Renal cortical epithelial cell (primary cell): ENCODE measurements around the gene AMPD1. TPM values are rescaled to one million over a fixed set of nuclear protein-coding genes. Genes with fewer than 3 reads are reported as not detected.

Experiments
- DNase-seq: peaks from one replicate; pipeline ENCODE4 v3.0.0-alpha.2; 2011; ENCODE audit warnings: low read depth
- total RNA-seq: library from RNA; depleted of rRNA; stranded (reverse); fragments of >200 nt; gene quantifications from 2 replicates; pipeline ENCODE4 v1.2.3, GENCODE V29; 2014

AMPD1 gene
- total RNA-seq, 1 donor from 2014 or later: not detected

DNA sequence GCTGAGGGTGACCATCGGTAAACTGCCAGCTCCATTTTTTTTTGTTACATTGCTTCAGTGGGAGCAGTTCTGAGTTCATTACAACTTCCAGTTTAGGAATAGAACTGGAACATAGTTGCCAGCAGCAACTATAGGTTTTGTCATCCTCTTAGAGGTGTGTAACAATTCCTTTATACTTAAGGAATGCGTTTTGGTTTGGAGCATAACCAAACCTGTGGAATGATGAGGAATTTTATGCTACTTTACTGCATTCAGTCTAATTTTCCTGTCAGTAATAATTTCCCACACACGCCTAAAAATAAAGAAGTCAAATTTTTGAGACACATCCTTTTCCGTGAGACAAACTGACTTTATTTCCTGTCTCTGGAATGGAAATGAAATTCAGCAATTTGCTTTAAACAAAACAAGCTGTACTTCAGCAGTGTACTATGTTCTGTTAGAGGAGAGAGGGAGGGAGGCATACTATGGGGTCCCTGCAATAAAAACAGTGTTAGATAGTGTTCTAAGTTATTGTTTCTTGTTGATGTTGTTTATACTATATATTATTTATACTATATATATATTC, 4.8 kb upstream of the AMPD1 start:
- DNase-seq: no peak

DNA sequence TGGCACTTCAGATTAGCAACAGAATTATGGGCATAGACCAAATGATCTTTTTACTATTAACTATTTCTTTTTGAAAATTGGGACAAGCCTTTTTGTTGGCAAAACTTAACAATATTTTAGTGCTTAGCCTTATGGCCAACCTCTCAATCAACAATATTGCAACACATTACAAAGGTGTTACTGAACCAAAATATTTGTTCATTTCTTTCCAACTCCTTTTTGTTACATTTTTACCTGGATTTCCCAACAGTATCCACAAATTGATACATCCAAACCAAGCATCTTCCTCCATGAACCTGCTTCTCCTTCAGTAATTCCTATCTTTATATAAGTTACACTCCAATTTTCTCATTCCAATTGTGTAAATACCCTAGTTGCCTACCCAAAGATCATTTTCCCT, 1.5 kb upstream of the AMPD1 start:
- DNase-seq: no peak

DNA sequence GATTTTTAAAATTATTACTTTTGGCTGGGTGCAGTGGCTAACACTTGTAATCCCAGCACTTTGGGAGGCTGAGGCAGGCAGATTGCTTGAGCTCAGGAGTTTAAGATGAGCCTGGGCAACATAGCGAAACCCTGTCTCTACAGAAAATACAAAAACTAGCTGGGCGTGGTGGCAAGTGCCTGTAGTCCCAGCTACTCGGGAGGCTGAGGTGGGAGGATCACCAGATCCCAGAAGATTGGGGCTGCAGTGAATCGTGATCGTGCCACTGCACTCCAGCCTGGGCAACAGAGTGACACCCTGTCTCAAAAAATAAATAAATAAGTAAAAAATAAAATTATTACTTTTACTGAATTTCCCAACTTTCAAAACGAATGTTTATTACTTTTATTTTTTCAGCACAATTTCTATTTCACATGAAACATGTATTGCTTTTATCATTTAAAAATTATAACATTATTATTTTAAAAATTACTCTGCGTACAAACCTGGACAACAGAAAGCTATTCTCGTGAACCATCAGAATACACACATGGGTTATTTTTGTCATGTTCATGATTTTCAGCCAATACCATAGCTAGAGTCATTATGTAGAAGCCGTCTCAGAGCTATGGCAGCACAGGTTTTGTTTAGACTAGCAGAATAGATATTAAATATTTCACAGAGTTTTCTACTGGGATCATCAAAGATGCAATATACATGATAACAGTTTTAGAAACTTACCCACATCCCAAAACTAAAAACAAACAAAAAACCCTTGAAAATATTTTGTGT, 621 bp downstream of the AMPD1 start:
- DNase-seq: no peak

DNA sequence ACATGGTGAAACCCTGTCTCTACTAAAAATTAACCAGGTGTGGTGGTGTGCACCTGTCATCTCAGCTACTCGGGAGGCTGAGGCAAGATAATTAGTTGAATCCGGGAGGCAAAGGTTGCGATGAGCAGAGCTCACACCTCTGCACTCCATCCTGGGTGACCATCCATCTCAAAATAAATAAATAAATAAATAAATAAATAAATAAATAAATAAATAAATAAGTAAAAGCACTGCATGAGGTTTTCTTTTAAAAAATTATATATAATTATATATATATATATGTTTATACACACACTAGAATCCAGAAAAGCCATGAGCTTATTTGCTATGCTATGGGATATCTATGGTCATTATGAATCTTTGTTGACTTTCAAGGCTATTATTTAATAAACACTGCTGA, 2.4 kb downstream of the AMPD1 start:
- DNase-seq: no peak

DNA sequence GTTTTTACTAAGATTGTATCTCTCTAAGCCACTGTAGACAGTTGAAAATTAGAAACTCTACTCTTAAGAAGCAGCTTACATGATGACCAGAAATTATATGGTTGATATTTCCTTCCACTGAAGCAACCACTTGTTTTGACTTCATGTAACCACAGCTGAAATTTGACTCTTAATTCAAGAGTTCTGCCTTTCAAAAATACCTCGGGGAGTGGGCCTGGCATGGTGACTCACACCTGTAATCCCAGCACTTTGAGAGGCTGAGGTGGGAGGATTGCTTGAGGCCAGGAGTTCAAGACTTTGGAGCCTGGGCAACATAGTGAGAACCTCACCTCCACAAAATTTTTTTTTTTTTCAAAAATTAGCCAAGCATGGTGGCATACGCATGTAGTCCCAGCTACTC, 4.3 kb downstream of the AMPD1 start:
- DNase-seq: peak; percentile 6

DNA sequence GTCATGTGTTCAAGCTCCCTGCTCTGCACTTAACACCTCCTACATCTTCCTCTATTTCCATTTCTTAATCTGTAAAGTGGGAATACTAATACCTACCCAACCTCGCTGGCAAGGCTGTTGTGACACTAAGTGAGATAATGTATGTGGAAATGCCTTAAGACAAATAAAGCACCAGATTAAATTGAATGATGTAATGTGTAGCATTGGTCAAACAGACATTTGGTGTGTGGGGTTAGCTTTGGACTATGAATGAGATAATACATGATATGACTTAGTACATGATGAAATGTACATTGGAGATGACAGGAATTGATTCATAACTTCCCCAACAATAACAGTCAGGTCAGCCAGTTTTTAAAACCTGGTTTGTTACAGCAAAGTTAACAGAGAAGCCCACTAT, 5.2 kb downstream of the AMPD1 start:
- no peak for DNase-seq

DNA sequence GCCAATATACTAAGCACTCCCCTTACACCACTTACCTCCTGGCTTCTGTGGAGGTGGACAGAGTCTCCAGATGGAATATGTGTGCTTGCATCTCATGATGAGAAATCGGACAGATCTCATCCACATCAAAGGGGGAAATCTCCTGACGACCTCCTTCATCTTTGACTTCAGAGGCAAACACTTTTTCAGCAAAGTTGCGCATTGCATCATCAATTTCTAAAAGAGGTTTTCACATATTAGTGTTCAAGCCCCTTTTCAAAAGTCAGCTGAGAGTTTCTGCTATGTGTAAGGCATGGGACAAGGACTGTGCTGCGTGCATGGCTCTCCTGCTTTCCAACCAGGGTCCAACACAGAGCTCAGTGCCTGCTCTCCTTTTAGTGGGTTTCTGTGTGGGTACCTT, 6.8 kb downstream of the AMPD1 start:
- no peak for DNase-seq

DNA sequence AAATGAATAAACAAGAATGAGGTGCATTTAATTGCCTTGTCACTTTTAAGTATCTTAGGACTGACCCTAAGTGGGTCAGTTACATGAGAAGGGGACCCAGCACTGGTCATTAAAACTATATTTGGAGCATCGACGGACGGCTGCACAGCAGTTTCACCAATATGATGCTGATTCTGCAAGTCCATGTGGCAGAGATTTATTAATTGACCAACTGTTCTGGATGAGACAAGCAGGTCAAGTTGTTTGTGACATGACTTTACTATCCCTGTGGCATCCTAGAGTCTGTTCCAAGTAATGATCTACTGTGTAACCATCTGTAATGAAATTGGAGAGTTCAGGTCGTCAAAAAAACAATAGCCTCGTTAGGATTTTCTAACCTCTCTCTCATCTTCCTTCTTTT, 9.5 kb downstream of the AMPD1 start:
- no peak for DNase-seq

DNA sequence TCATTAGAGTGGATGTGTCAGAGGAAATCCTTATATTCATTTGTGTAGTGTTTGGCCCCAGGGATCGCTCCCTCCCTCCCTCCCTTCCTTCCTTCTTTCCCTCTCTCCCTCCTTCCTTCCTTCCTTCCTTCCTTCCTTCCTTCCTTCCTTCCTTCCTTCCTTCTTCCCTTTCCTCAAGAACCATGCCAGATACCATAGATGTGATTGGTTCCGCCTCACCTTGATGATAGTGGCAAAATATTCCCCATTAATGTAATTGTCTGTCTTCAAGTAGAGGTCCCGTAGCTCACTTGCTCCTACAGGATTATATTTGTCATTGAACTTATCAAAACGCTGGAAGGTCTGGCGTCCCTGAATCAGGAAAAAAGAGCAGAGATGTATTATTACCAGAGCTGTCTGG, 17.7 kb downstream of the AMPD1 start:
- no peak for DNase-seq

DNA sequence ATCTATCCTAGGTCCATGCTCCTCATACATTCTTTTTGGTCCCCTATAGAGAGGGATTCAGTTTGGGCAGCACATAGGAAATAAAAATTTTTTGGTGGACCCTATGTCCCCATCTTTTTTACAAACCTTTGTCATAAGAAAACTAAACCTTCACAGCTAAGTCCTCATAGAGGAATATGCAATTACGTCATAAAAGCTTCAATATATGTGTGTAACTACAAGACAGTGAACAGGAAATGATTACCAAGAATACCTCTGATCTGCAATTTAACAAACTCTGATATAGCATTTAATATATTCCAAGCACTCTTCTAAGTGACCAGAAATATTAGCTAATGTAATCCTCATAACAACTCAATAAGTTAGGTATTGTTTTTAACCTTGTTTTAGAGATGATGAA, 19.2 kb downstream of the AMPD1 start:
- DNase-seq: no peak

DNA sequence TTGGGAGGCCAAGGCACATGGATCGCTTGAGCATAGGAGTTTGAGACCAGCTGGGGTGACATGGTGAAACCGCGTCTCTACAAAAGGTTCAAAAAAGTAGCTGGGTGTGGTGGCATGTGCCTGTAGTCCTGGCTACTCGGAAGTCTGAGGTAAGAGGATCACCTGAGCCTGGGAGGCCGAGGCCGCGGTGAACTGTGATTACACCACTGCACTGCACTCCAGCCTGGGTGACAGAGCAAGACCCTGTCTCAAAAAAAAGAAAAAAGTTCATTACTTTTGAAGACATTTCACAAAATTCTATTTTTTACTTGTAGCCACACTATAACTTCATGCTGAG, 23.4 kb downstream of the AMPD1 start:
- no peak for DNase-seq

DNA sequence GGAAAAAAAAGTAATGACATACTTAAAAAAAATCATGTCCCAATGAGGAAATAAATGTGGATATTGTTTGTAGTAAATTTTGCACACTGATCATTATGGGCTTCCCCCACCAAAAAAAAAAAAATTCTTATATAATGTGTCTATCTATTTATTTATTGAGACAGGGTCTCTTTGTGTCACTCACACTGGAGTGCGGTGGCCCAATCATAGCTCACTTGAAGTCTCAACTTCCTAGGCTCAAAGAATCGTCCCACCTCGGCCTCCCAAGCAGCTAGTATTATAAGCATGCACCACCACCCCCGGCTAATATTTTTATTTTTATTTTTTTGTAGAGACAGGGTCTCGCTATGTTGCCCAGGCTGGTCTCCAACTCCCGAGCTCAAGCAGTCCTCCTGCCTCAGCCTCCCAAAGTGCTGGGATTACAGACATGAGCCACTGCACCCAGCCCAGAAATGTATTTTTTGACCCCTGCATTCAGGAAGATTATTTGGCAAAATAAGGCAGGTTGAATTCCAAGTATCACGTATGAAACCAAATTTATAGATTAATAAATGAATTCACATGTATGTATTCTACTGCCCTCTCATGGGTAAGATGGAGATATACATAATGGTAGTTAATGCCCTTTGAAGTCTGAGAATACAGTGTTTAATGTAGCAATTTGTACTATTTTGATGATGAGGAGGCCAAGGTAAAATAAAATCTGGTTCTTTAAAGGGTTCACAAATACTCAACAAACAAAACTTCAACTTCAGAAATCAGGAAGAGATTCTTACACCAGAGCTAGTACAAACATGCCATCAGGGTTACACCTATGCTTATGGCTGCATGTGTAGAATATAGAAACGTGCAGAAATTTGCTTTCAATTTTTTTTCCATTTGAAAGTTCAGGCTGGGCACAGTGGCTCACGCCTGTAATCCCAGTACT, 24.1 kb downstream of the AMPD1 start:
- DNase-seq: peak; percentile 26

DNA sequence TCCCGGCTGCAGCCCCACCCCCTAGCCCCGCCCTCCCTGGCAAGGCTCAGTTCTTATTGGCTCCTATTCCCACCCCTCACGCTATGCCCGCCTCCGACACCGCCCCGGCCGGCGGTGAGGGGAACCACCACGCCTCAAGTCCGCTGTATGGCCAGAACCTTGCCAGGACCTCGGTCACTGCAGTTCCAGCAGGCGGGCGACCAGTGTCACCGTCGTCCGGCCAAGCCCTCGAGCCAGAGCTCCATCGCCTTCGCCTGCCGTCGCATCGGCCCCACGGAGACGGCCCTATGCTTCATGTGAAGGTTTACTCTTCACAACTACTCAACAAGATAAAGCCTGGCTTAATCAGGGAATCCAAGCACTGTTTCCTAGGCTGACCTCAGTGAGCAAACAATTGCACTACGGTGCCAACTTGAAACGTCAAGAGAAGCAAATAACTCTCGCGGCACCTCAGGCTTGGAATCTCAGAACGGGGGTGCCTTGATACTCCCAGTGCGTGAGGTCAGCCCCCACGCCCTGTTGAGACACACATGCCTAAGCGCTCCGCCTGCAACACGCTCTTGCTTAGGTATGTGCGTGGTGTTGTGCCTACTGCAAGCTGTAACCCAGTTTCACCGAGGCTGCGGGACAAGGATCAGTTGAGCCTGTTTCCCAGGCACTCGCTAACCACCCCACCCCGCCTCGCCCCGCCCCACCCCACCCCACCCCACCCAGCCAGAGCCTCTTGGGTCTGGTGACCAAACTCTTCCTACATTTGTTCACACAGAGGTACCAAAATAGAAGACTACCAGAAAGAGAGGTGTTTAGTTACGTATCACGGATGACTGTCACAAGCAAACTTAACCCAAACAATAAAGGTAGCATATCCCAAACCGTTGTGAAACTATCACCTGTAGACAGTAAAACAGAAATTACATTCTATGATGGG, 25.0 kb downstream of the AMPD1 start:
- DNase-seq: peak; percentile 75

DNA sequence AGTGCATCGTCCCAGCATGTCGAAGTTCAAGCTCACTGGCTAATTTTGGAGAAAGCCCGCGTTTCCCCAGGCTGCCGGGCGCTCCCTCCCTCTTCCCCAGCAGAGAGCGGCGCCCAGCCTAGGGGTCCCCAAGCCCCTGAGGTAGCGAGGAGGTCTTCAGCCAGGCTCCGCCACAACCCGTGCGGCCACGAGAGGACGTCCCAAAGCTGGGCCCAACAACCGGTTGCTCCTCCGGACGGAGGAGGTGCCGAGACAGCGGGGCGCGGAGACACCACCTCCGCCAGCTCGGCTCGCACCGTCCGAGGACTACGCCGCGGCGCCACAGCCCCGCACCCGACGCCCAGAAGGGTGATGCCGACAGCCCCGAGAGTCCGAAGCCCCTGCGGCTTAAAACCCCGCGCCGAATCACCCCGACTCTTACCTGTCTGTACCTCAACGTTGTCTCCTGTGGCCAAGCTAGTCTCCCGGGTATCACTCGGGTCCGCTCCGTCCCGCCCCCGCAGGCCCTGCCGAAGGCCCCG, 25.7 kb downstream of the AMPD1 start, which contains the start of gene DENND2C:
TSS of gene DENND2C (minus strand) at position 488 of the 521 bp plus-strand sequence. CDS start 44,065 bp downstream, outside the sequence.
- no peak for DNase-seq

DNA sequence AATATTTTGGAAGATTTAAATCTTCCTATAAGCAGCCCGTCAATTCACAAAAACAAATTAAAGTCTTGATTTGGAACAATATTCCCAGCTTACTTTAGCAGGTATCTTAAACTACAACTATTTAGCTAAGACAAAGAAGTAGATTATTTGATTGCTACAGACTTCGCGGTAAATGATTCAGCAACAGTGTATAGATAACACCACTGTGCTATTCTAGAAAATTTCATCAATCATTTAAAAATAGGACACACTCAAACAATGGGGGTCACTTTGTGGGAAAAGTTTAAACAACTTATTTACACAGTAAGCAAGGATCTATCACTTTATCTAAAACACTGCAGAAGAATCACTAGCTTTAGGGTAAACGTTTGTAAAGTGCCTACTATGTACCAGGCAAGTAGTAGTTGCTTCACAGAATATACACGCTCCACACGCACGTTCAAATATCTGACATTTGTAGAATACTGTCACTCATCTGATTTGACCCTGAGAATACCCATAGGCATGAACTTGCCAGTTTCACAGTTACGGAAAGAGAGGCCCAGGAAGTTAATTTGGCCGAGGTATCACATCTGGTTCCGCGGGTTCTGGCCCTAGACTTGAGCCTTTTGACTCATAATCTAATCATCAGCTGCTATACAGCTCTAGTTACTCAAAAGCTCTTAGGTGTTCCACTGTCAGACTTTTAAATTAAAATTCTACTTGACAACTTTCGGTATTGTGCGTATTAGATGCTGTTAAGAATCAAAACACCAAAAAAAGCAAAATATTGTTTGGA, 26.4 kb downstream of the AMPD1 start:
- peak; percentile 25 for DNase-seq

DNA sequence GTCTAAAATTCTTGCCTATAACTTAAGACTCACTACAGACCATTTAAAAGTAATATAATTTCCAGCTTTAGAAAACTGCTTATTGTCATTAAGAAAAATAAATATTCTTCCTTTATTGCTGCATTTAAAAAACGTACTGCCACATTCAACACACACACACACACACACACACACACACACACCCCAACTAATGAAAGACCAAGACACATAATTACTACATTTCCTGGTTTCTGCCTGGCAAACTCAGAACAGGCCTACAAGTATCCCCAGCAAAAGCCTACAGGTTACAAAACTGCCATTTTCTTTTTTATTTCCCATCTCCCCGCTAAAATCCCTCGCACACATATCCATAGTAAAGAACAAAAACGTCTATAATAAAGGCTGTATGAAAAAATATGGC, 27.0 kb downstream of the AMPD1 start:
- no peak for DNase-seq

DNA sequence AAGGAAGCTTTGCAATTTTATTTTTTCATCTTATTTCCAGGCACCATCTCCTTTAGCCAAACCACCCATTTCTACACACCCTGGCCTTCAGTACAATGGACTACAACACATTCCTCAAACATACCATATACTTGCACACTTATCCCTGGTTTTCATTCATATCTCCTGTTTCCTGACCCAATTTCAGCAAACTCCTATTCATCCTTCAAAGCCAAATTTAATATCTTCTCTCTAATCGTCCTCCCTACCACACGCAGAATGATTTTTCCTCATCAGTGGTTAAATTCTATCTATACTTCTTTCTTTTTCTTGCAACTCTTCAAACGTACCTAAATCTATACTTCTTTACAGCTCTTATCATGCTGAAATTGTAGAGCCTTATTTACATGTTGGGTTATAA, 28.4 kb downstream of the AMPD1 start:
- DNase-seq: no peak

DNA sequence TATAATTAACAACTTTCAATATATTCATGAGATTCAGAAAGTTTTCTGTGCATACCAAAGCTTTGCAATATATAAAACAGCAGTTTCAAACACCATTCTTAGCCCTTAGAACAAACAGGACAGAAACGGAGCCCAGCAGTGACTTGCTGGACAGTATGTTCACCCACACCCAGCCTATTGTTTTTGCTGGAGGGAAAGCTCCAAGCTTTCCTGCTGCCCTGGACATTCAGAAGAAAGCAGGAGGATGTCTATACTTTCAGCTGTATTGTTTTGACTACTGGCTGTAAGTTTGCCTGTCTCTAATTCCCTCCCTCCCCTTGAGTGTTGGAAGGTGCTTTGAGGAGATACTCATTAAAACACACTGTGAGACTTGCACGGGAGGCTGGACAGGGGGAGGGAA, 35.1 kb downstream of the AMPD1 start:
- DNase-seq: no peak

DNA sequence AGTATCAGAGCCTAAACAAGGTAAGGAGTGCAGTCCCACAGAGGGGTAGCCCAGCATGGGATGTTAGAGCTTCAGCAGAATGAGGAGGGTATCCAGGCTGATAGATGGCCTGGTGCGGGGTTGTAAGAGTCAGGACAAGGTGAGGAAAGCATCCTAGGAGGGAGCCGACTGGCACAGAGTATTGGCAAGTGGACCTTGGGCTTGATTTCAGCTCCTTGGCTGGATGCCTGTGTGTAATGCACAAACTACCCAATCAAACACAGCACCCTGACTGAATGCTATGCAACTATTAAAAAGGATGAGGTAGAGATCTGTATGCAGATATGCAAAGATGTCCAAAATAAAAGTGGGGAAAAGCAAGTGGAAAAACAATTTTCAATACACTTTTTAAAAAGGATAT, 43.5 kb downstream of the AMPD1 start:
- DNase-seq: no peak

DNA sequence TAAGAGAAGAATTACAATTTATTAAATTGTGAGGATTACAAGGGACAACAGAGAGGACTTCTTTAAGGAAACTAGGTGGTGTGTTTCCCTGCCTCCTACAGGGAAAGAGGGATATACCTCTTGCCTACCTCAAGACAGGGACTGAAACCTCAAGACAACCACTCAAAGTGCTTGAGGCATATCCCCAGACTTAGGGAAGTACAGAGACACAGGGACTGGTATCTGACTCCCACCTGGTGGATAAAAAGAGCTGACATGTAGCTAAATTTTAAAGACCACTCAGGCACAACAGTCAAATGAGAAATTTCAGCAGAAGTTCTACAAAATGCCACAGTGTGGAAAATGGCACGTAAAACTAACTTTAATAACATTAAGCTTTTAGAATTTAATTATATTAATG, 46.8 kb downstream of the AMPD1 start:
- DNase-seq: no peak

DNA sequence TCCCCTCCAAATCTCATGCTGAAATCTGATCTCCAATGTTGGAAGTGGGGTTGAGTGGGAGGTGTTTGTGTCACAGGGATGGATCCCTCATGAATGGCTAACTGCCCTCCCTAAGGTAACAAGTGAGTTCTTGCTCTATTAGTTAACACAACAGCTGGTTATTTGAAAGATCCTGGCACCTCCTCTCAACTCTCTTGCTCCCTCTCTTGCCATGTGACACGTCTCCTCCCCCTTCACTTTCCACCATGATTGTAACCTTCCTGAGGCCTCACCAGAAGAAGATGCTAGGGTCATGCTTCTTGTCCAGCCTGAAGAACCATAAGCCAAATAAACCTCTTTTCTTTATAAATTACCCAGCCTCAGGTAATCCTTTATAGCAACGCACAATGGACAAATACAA, 54.0 kb downstream of the AMPD1 start:
- no peak for DNase-seq
